ENCODE data around the gene HYAL1.

DNA sequence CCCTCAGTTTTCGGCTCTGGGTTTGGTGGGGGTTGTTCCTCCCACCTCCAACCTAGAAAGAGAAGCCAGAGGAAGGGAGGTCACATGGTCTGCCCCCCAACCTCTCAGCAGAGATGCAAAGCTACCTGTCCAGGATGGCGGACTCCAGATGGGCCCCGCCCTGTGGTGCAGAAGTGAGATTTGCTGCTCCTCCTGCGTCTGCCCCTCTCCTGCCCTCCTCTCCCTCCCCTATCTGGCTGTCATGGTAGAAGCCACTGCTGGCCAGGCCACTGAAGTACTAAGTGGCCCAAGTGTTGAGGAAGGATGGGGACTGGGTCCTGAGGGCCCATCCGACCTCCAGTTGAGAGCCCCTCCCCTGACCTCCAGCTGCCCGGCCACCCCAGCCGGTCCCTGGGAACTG is 36.5 kb downstream of the HYAL1 start:
- TF ChIP-seq POLR2A (IDR thresholded peaks at IDR 0.05; ENCODE audit: low read length), result no peak
- TF ChIP-seq GATA1 (IDR thresholded peaks at IDR 0.05; ENCODE audit: low read depth, low read length), result no peak

All from erythroblast (primary cell).